Retinal pigment epithelial cell (primary cell): Measurements from ENCODE around the gene TAS2R41.

Source experiments
- DNase-seq: peaks from one replicate; pipeline ENCODE4 v3.0.0-alpha.2; 2010; ENCODE audit warnings: low read depth
- H3K4me3 ChIP-seq: 2 replicates; pipeline ENCODE4 v1.5.1; 2011; ENCODE audit warnings: mild to moderate bottlenecking, low read length, control low read depth, moderate library complexity
- TF ChIP-seq, protein P1 (sequence below): conservative IDR thresholded peaks from 2 replicates; pipeline ENCODE4 v1.5.1; 2011; ENCODE audit warnings: low read depth, low read length, control low read depth, inconsistent platforms

Gene TAS2R41

GRCh38 chr7:143492799-143493739 lies 15.4 kb downstream of the TAS2R41 start:
- DNase-seq = no peak
- no peak overlapping the region for H3K4me3 ChIP-seq
- TF ChIP-seq, protein P1, sequence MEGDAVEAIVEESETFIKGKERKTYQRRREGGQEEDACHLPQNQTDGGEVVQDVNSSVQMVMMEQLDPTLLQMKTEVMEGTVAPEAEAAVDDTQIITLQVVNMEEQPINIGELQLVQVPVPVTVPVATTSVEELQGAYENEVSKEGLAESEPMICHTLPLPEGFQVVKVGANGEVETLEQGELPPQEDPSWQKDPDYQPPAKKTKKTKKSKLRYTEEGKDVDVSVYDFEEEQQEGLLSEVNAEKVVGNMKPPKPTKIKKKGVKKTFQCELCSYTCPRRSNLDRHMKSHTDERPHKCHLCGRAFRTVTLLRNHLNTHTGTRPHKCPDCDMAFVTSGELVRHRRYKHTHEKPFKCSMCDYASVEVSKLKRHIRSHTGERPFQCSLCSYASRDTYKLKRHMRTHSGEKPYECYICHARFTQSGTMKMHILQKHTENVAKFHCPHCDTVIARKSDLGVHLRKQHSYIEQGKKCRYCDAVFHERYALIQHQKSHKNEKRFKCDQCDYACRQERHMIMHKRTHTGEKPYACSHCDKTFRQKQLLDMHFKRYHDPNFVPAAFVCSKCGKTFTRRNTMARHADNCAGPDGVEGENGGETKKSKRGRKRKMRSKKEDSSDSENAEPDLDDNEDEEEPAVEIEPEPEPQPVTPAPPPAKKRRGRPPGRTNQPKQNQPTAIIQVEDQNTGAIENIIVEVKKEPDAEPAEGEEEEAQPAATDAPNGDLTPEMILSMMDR = no peak

- no peak for DNase-seq
- H3K4me3 ChIP-seq = no peak overlapping the region
- TF ChIP-seq, protein P1 = no peak
Observed at GRCh38 chr7:143493751-143494150, 16.1 kb downstream of the TAS2R41 start.

GRCh38 chr7:143494622-143495021 lies 16.9 kb downstream of the TAS2R41 start:
- no peak for DNase-seq
- TF ChIP-seq, protein P1 = no peak

DNA sequence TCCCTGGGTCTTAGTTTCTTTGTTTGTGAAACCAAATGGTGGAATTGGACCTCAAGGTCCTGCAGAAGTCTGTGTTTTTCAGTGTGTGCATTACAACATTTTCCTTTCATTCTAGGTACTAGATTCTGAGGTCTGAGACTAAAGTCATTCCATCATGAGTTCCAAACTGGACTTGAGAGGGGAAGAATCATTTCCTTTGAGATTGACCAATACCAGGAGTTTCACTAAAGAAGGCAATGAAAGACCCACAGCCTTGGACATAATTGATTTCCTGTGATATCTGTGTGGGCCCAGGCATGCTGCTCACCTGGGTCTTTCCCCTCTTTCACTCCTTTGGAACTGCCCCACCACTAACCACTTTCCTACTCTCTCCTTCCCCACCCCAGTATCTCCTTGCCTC lies 18.2 kb downstream of the TAS2R41 start:
- DNase-seq = no peak
- TF ChIP-seq, protein P1 = no peak

More at GRCh38 chr7:143494622-143495021, 16.9 kb downstream of the TAS2R41 start:
- no peak overlapping the region for H3K4me3 ChIP-seq

GRCh38 chr7:143496263-143496662 lies 18.6 kb downstream of the TAS2R41 start:
- TF ChIP-seq, protein P1 = no peak
- no peak overlapping the region for H3K4me3 ChIP-seq
- DNase-seq = no peak

More for the DNA sequence above, 18.2 kb downstream of the TAS2R41 start:
- no peak overlapping the region for H3K4me3 ChIP-seq

DNA sequence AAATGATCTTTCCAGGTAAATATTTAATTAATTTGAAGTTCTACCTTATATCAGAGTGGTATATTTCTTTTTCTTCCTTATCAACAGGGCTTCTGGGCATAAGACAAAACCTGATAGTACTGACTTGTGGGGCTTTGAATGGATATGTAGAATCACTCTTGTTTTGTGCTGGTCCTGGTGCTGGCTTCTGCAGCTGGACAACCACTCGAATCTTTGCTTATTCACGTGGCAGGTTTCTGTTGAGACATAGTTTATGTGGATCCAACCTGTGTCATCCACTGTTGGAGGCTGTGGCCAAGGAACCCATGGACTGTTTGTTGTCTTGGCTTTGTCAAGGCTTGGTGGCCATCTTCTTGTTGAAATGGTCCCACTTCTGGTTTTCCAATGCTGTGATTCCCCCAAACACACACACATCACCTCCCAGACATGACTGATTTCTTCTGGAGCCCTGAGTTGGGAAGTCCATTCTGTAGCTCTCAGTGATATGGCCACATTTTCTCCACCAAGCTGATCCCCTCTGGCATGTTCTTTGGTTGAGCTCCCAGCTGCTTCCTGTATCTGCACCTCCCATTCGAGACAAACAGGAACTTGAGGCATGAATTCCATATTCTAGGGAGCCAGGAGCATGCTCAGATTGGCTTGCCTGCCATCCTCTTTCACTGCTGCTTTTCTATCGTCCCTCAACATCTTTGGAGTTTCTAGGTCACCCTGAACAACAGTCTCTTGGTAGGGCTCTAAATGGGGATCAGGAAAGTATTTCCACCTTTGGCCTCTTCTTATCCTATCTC lies 19.5 kb downstream of the TAS2R41 start:
- TF ChIP-seq, protein P1 = no peak
- no peak for DNase-seq

More for the DNA sequence above, 19.5 kb downstream of the TAS2R41 start:
- no peak overlapping the region for H3K4me3 ChIP-seq
